ENCODE results near the gene NTM.
A peak's percentile ranks its signal among the peaks of the same experiment; 100 is the strongest.

NTM gene

DNA sequence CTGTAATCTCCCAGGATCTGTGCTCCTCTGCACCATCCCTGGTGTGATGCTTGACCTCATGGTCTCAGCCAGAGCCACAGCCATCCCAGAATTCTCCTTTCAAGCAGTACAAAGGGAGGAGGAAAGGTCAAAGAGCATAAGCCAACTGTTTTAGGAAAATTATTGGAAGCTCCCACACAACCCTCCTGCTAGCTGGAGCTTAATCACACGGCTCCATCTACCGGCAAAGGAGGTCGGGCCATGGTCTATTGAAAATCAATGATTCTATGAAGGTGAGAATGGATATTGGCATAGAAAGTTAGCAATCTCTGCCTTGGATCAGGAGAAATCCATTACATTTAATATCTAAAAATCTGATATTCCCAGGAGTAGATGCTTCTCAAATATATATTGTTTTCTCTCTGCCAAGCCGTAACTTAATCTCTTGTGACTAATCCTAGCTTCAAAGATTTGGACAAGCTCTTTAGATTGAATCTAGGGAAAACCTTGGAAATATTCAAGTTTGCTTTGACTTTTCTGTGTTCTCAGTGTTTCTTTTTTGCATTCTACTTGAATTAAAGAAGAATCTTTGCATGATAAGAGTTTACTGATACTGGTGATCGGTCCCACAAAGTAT is 259.6 kb downstream of the NTM start:
- TF ChIP-seq, protein P1, sequence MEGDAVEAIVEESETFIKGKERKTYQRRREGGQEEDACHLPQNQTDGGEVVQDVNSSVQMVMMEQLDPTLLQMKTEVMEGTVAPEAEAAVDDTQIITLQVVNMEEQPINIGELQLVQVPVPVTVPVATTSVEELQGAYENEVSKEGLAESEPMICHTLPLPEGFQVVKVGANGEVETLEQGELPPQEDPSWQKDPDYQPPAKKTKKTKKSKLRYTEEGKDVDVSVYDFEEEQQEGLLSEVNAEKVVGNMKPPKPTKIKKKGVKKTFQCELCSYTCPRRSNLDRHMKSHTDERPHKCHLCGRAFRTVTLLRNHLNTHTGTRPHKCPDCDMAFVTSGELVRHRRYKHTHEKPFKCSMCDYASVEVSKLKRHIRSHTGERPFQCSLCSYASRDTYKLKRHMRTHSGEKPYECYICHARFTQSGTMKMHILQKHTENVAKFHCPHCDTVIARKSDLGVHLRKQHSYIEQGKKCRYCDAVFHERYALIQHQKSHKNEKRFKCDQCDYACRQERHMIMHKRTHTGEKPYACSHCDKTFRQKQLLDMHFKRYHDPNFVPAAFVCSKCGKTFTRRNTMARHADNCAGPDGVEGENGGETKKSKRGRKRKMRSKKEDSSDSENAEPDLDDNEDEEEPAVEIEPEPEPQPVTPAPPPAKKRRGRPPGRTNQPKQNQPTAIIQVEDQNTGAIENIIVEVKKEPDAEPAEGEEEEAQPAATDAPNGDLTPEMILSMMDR (IDR thresholded peaks at IDR 0.05; ENCODE audit: low read depth, low read length), result peak; percentile 41
- in situ Hi-C loops (cut with HindIII; ENCODE audit: low sequenced_read_pairs), result no loop called here
- no peak for DNase-seq (ENCODE audit: low read depth, low spot score)
- H3K4me3 ChIP-seq (ENCODE audit: low read depth, low read length), result no peak overlapping the region

DNA sequence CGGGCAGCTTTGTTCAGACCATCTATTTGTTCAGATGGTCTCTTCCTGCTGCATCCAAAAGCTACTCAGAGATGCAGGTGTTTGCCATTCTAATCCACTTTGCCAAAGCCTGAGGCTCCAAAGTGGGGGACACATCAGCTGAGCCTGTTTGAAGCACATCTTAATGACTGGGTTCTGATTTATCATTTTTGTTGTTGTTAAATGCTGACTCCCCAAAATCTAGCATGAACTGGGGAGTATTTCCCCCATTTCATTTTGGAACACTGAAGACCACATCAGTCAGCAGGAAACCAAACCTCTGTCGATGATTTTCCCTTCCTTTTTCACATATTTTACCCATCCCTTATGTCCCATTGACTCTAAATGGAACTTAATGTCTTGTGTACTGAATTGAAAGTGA is 262.6 kb downstream of the NTM start:
- no peak for DNase-seq (ENCODE audit: low read depth, low spot score)
- TF ChIP-seq, protein P1 (IDR thresholded peaks at IDR 0.05; ENCODE audit: low read depth, low read length), result no peak
- H3K4me3 ChIP-seq (ENCODE audit: low read depth, low read length), result no peak overlapping the region
- in situ Hi-C loops (cut with HindIII; ENCODE audit: low sequenced_read_pairs), result no loop called here

DNA sequence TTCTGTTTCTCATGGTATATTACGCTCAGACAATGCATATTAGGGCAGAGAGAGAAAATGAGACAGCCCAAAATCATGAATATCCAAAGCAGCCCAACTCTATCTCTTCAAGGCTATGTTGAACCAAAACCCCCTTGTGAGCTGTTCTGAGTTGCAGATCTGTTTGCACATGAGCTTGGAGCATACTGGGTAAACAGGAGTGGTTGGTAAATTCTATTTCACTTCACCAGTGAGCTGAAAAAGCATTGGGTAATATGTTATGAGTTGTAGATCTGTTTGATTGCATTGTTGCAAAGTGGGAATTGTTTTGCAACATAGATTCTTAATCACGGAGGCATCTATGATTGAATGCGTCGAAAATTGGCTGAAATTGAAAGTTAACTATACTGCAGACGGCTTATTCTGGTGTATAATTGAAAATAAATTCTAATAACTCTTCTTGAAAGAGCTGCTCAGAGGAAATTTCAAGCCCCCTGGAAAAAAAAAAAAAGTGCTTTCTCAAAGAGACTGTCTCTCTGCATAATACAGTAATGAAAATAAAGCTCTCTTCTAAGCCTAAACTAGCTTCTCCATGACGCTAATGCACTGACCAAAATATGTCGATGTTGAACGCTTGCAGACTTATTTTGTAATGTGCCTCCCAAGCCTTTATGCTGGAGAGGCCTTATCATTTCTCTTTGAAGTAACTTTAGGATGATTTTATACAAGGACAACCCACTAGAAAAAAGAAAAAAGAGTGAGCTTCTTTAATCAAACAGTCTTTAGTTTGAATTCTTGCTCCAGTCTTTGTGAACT is 263.7 kb downstream of the NTM start:
- TF ChIP-seq, protein P1 (IDR thresholded peaks at IDR 0.05; ENCODE audit: low read depth, low read length), result no peak
- DNase-seq (ENCODE audit: low read depth, low spot score), result no peak
- in situ Hi-C loops (cut with HindIII; ENCODE audit: low sequenced_read_pairs), result no loop called here
- H3K4me3 ChIP-seq (ENCODE audit: low read depth, low read length), result no peak overlapping the region

DNA sequence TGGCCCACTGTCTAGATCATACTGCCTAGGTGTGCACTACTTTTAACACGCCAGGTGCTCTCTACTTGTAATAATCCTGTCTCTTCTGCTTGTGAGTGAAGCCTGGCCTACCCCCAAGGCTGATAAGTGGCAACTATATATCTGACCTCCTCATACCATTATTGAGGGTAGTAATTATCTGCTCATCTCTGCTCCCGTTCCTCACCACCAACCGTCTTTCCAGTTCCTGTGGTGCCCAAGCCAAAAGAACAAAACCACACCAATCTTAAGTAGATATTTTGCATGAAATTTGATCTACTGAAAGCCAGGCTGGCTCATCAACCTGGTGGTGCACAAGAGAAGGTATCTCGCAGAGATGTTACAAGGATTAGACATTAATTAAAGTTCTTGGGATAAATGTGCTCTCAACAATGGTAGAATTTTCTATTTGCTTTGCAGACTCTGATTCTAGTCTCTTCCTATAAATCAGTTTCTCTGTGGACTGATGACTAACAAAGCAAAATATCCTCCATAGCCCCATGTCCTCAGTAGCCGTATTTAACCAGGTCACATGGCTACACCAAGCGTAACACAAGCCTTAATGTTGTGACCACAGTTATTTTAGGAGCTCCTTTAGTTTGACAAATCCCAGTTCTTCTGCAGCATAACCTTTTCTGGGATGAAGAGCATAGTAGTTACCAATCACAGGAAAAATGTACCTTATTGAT is 267.2 kb downstream of the NTM start:
- H3K4me3 ChIP-seq (ENCODE audit: low read depth, low read length), result no peak overlapping the region
- peak; percentile 79 for DNase-seq (ENCODE audit: low read depth, low spot score)
- in situ Hi-C loops (cut with HindIII; ENCODE audit: low sequenced_read_pairs), result no loop called here
- TF ChIP-seq, protein P1 (IDR thresholded peaks at IDR 0.05; ENCODE audit: low read depth, low read length), result no peak

DNA sequence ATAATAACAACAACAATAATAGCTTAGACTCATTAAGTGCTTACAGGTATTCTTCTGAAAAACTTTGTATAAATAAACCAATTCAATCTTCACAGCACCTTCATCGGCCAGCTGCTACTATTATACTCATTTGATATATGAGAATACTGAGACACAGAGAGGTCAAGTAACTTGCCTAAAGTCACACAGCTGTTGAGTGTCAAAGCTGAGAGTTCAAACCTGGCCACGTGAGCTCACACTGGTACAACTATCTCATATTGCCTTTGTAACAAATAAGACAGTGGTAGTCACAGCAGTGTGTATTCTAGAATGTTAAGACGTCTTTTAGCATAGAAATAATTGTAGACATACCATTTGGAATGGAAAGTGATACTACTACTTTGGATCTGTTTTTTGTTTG is 268.5 kb downstream of the NTM start:
- in situ Hi-C loops (cut with HindIII; ENCODE audit: low sequenced_read_pairs), result no loop called here
- TF ChIP-seq, protein P1 (IDR thresholded peaks at IDR 0.05; ENCODE audit: low read depth, low read length), result no peak
- no peak for DNase-seq (ENCODE audit: low read depth, low spot score)
- H3K4me3 ChIP-seq (ENCODE audit: low read depth, low read length), result no peak overlapping the region

DNA sequence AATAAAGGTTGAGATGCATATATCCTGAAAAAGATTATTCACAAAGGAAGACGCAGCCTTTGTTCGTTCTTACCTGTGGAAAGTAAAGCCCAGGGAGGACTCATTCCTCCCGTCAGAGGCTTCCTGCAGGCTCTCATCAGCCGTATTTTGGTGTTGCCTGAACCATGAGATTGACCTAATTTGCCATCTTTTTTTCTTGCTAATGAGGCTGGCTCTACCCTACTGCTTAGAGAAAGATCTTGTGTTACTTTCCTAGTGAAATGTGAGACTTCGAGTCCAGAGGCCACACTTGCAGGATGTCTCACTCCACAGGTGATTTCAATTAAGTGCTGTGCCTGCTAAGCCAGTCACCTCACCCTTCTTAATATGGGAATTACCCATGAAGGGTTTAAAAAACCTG is 269.9 kb downstream of the NTM start:
- H3K4me3 ChIP-seq (ENCODE audit: low read depth, low read length), result no peak overlapping the region
- TF ChIP-seq, protein P1 (IDR thresholded peaks at IDR 0.05; ENCODE audit: low read depth, low read length), result no peak
- in situ Hi-C loops (cut with HindIII; ENCODE audit: low sequenced_read_pairs), result no loop called here
- DNase-seq (ENCODE audit: low read depth, low spot score), result no peak

Measured in astrocyte of the spinal cord (primary cell).